ENCODE data around the gene AADAC.
"Not testable (repeated sequence)": the region's sequence is repeated elsewhere in the genome, so short reads cannot be mapped to it uniquely, and the experiment has no call there.

The AADAC gene

DNA sequence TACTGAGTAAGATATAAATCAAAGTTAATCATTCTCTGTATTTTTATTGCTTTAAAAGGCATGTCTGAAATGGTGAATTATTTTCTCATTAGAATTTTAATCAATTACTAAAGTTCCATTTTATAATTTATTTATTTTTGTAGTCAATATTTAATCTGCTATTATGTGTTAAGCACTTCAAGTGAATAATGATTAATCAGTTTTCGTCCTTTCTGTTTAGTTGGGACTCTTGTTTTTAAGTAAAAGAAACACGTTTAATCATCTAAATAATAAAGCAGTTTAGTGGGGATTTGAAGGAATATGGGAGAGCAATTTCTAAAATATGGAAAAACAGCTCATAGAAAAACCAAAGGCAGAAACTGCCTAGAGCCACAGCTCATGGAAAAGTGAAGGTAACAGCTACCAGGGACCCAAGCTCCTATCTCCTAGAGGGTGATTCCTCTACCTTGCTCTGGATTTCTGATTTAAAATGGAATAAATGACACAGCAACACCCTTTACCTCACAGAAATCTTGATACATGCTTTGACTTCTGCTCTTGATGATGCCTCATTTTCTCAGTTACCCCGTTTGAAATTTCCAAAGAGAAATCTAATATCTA lies 31.5 kb downstream of the AADAC start:
- DNase-seq (ENCODE audit: low read depth): no peak
- H3K4me3 ChIP-seq (ENCODE audit: control insufficient read depth, low read depth, low read length): no peak overlapping the region

DNA sequence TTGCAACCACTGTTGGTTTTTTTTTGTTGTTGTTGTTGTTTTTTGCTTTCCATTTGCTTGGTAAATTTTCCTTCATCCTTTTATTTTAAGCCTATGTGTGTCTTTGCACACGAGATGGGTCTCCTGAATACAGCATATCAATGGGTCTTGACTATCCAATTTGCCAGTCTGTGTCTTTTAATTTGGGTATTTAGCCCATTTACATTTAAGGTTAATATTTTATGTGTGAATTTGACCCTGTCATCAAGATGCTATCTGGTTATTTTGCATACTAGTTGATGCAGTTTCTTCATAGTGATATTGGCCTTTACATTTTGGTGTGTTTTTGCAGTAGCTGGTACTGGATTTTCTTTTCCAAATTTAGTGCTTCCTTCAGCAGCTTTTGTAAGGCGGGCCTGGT lies 36.1 kb downstream of the AADAC start:
- not testable (repeated sequence) for H3K4me3 ChIP-seq (ENCODE audit: control insufficient read depth, low read depth, low read length); DNase-seq (ENCODE audit: low read depth)

More for the DNA sequence above, 31.5 kb downstream of the AADAC start:
- TF ChIP-seq, protein P1, sequence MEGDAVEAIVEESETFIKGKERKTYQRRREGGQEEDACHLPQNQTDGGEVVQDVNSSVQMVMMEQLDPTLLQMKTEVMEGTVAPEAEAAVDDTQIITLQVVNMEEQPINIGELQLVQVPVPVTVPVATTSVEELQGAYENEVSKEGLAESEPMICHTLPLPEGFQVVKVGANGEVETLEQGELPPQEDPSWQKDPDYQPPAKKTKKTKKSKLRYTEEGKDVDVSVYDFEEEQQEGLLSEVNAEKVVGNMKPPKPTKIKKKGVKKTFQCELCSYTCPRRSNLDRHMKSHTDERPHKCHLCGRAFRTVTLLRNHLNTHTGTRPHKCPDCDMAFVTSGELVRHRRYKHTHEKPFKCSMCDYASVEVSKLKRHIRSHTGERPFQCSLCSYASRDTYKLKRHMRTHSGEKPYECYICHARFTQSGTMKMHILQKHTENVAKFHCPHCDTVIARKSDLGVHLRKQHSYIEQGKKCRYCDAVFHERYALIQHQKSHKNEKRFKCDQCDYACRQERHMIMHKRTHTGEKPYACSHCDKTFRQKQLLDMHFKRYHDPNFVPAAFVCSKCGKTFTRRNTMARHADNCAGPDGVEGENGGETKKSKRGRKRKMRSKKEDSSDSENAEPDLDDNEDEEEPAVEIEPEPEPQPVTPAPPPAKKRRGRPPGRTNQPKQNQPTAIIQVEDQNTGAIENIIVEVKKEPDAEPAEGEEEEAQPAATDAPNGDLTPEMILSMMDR (conservative IDR thresholded peaks at IDR 0.05; ENCODE audit: control insufficient read depth, insufficient read depth, low read depth, low read length): no peak

DNA sequence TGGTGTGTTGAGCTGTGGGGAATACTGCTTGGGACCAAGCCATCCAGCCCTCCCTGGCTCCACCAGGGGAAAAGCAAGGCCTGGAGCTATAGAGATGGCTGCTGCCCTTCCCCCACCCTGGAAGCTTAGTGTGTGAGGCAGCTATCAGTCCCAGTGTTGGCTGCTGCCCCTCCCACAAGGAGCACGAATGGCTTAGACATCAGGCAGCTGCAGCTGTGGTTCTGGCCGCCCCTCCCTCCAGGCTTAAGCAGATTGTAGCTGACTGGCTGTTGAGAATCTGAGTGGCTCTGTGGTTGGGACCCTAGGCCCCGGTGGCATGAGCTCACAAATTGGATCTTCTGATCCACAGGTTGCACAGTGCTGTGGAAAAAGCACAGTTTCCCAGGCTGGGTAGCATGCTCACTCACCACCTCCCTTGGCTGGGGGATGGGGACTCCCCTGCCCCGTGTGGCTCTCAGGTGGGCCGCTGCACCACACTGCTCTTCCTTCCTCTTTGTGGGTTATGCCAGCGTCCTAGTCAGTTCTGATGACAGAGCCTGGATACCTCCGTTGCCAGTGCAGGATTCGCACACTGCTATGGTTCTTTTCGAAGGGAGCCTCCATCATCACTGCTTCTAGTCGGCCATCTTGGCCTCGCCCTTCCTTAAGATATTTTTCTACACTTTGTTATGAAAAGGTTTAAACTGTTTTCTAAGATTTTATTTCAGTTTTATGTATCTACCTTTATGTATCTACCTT lies 38.3 kb downstream of the AADAC start:
- H3K4me3 ChIP-seq (ENCODE audit: control insufficient read depth, low read depth, low read length): no peak overlapping the region
- DNase-seq (ENCODE audit: low read depth): no peak
- TF ChIP-seq, protein P1 (conservative IDR thresholded peaks at IDR 0.05; ENCODE audit: control insufficient read depth, insufficient read depth, low read depth, low read length): no peak

DNA sequence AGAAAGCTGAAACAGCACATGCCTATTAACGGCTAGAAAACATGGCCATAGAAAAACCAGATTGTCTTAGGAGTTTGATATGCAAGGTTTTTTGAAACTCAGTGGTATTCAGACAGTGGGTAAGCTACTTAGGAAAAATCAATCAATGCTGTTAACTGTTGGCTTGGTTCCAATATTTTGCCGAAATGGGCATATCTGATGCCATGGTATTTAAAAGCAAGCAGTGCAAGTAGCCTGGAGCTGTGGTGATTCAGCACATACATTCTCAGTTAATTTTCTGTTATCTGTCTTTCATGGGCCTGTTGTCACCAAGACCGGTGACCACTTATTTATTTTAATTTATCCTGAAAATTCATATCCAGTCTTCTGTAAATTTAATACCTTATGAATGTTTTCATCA lies 42.2 kb downstream of the AADAC start:
- TF ChIP-seq, protein P1 (conservative IDR thresholded peaks at IDR 0.05; ENCODE audit: control insufficient read depth, insufficient read depth, low read depth, low read length): no peak
- no peak for DNase-seq (ENCODE audit: low read depth)
- H3K4me3 ChIP-seq (ENCODE audit: control insufficient read depth, low read depth, low read length): no peak overlapping the region

DNA sequence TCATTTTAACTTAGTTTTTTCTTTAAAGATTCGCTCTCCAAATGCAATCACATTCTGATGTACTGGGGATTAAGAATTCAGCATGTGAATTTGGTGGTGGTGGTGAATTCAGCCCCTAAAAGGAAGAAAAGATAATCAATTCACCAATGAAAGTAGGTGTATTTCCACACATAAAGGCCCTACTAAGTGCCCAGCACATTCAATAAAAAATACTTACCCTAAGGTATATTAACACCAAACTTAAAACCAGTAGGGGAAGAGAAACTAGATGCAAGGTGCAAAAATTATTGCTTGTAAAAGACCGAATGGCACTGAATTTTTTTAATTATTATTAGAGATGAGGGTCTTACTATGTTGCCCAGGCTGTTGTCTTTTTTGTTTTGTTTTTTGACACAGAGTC lies 42.7 kb downstream of the AADAC start:
- no peak for DNase-seq (ENCODE audit: low read depth)
- TF ChIP-seq, protein P1 (conservative IDR thresholded peaks at IDR 0.05; ENCODE audit: control insufficient read depth, insufficient read depth, low read depth, low read length): no peak

DNA sequence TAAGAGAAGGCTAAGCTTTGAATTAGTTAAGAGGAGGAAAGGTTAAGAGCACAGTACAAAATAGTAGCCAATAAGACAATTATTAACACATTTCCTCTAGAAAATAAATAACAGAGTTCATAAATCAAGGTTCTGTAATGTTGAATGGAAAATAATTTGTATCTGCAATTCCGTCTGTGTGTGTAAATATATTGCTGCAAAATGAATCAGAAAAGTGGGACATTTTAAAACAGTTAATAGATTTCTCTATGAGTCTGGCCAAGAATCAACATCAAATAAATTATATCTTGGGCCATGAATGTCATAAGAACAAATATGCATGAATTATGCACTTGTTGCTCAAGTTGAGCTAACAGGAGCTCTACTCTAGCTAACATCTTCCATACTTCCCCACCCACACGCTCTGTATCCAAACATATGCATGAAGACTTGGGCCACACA lies 45.3 kb downstream of the AADAC start:
- no peak for DNase-seq (ENCODE audit: low read depth)
- H3K4me3 ChIP-seq (ENCODE audit: control insufficient read depth, low read depth, low read length): no peak overlapping the region
- TF ChIP-seq, protein P1 (conservative IDR thresholded peaks at IDR 0.05; ENCODE audit: control insufficient read depth, insufficient read depth, low read depth, low read length): no peak

More for the DNA sequence above, 42.7 kb downstream of the AADAC start:
- H3K4me3 ChIP-seq (ENCODE audit: control insufficient read depth, low read depth, low read length): no peak overlapping the region

DNA sequence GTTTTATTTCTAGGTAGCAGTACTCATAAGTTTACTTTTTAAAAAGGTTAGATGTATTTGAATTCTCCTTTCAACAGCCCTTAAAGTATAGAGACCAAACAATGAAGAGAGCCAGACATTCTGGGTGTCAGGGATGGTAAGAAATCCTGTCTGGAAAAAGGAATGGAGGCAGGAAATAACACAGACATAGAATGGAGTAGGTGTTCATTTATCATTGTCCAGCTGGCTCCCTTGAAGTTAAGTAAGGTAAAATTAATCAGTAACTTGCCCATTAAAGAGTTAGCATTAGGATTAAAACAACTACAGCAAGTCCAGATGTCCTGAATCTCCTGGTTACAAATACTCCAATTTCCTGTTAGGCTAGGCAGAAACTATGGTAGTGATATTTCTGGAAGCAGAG lies 46.0 kb downstream of the AADAC start:
- TF ChIP-seq, protein P1 (conservative IDR thresholded peaks at IDR 0.05; ENCODE audit: control insufficient read depth, insufficient read depth, low read depth, low read length): no peak
- no peak for DNase-seq (ENCODE audit: low read depth)
- H3K4me3 ChIP-seq (ENCODE audit: control insufficient read depth, low read depth, low read length): no peak overlapping the region

Data from fibroblast of mammary gland (primary cell).